IMR-90 (cell line): Measurements from ENCODE around the gene GRK5. TPM values are rescaled to one million over a fixed set of nuclear protein-coding genes. Genes with fewer than 3 reads are reported as not detected.

ENCODE experiments used
- ATAC-seq: fragments of 200-7000 bp; cut with Tn5 transposase; 2 replicates; pipeline ENCODE4 v1.9.1; 2020; ENCODE audit warnings: low read depth, mild to moderate bottlenecking, moderate library complexity
- BruUV-seq: library from RNA; stranded (reverse); fragments of 400-500 nt; replicated peaks from 2 replicates; lab custom pipeline; 2021; lab: Mats Ljungman, UMichigan
- CTCF ChIA-PET: fragments of 300-600 bp; formaldehyde crosslinking; extraction: SDS; loops from one replicate; lab custom pipeline; 2021; ENCODE audit warnings: antibody characterized with exemption; lab: Yijun Ruan, JAX
- POLR2A ChIA-PET: fragments of 300-600 bp; sonication (Branson Sonifier 250); formaldehyde crosslinking; loops from one replicate; lab custom pipeline; 2022; ENCODE audit warnings: antibody characterized with exemption; ENCODE audit not compliant: unreplicated experiment; lab: Charles Lee
- DNase-seq: peaks from one replicate; pipeline ENCODE4 v3.0.0; 2013
- H2AFZ ChIP-seq: replicated peaks from 2 replicates; pipeline ENCODE3; 2013; ENCODE audit warnings: low read length, mild to moderate bottlenecking; ENCODE audit not compliant: poor library complexity
- H2AK5ac ChIP-seq: 2 replicates; pipeline ENCODE4 v1.6.1; 2013; ENCODE audit warnings: low read depth, low read length, inconsistent platforms
- H2AK9ac ChIP-seq: replicated peaks from 2 replicates; pipeline ENCODE3; 2013; ENCODE audit warnings: mild to moderate bottlenecking, low read depth, low read length, moderate library complexity; ENCODE audit not compliant: poor library complexity
- H2BK120ac ChIP-seq: 2 replicates; pipeline ENCODE4 v1.6.1; 2013; ENCODE audit warnings: low read depth, low read length, inconsistent platforms
- H2BK15ac ChIP-seq: 3 replicates; pipeline ENCODE4 v1.6.1; 2013; ENCODE audit warnings: low read depth, low read length, inconsistent platforms
- H2BK20ac ChIP-seq: 2 replicates; pipeline ENCODE4 v1.6.1; 2013; ENCODE audit warnings: low read depth, mild to moderate bottlenecking, inconsistent platforms, low read length, moderate library complexity
- H2BK5ac ChIP-seq: 2 replicates; pipeline ENCODE4 v1.6.1; 2013; ENCODE audit warnings: mild to moderate bottlenecking, low read depth, low read length, inconsistent platforms; ENCODE audit not compliant: poor library complexity, severe bottlenecking
- H3K14ac ChIP-seq: replicated peaks from 2 replicates; pipeline ENCODE4 v1.6.1; 2013; ENCODE audit warnings: low read depth, low read length, inconsistent platforms
- H3K18ac ChIP-seq: 2 replicates; pipeline ENCODE4 v1.6.1; 2013; ENCODE audit warnings: low read depth, low read length, control low read depth
- H3K23ac ChIP-seq: 2 replicates; pipeline ENCODE4 v1.6.1; 2013; ENCODE audit warnings: low read depth, low read length, inconsistent platforms
- H3K27ac ChIP-seq: 2 replicates; pipeline ENCODE4 v1.5.1; 2013; ENCODE audit warnings: mild to moderate bottlenecking, control low read depth, low read length; ENCODE audit not compliant: insufficient read depth
- H3K27me3 ChIP-seq: 2 replicates; pipeline ENCODE4 v1.6.1; 2013; ENCODE audit warnings: low read length; ENCODE audit not compliant: control insufficient read depth, insufficient read depth
- H3K36me3 ChIP-seq: 2 replicates; pipeline ENCODE4 v1.6.1; 2013; ENCODE audit warnings: low read length, mixed read lengths; ENCODE audit not compliant: control insufficient read depth, insufficient read depth
- H3K4ac ChIP-seq: 2 replicates; pipeline ENCODE4 v1.6.1; 2013; ENCODE audit warnings: low read depth, low read length, inconsistent platforms
- H3K4me1 ChIP-seq: 2 replicates; pipeline ENCODE4 v1.6.1; 2013; ENCODE audit warnings: low read length, mixed read lengths; ENCODE audit not compliant: control insufficient read depth, insufficient read depth
- H3K4me2 ChIP-seq: 2 replicates; pipeline ENCODE4 v1.6.1; 2013; ENCODE audit warnings: low read depth, mild to moderate bottlenecking, control low read depth, low read length, moderate library complexity
- H3K4me3 ChIP-seq: 2 replicates; pipeline ENCODE4 v1.5.1; 2013; ENCODE audit warnings: low read depth, mild to moderate bottlenecking, control low read depth, low read length, moderate library complexity; ENCODE audit not compliant: insufficient read depth
- H3K56ac ChIP-seq: 2 replicates; pipeline ENCODE4 v1.6.1; 2013; ENCODE audit warnings: low read length, inconsistent platforms; ENCODE audit not compliant: insufficient read depth; ENCODE audit errors: extremely low read depth
- H3K79me1 ChIP-seq, 2 experiments: 2 replicates each; pipeline ENCODE4 v1.6.1; 2013; ENCODE audit warnings: low read length in 2 of 2, inconsistent platforms in 1 of 2, low read depth in 1 of 2
- H3K9ac ChIP-seq: 2 replicates; pipeline ENCODE4 v1.6.1; 2013; ENCODE audit warnings: low read depth, low read length, control low read depth
- H3K9me1 ChIP-seq: 2 replicates; pipeline ENCODE4 v1.6.1; 2013; ENCODE audit warnings: low read length, inconsistent platforms; ENCODE audit not compliant: insufficient read depth
- H3K9me3 ChIP-seq: 2 replicates; pipeline ENCODE4 v1.6.1; 2013; ENCODE audit warnings: low read length; ENCODE audit not compliant: control insufficient read depth, insufficient read depth
- H4K20me1 ChIP-seq: 2 replicates; pipeline ENCODE4 v1.6.1; 2013; ENCODE audit warnings: low read length, inconsistent platforms; ENCODE audit not compliant: insufficient read depth
- H4K5ac ChIP-seq: 2 replicates; pipeline ENCODE4 v1.6.1; 2013; ENCODE audit warnings: mild to moderate bottlenecking, low read depth, low read length, control low read depth
- H4K8ac ChIP-seq, 2 experiments: 2 replicates each; pipeline ENCODE4 v1.6.1; 2013; ENCODE audit warnings: low read depth in 2 of 2, low read length in 2 of 2, control low read depth in 1 of 2, inconsistent platforms in 1 of 2
- H4K91ac ChIP-seq: 2 replicates; pipeline ENCODE4 v1.6.1; 2013; ENCODE audit warnings: low read depth, low read length, inconsistent platforms; ENCODE audit not compliant: insufficient read depth
- FOS ChIP-seq: fragments of 150-350 bp; IDR thresholded peaks from 2 replicates; pipeline ENCODE4 v1.6.1; 2016; ENCODE audit warnings: low read depth, low read length
- MAZ ChIP-seq: IDR thresholded peaks from 2 replicates; pipeline ENCODE4 v1.6.1; 2012; ENCODE audit warnings: low read depth, mild to moderate bottlenecking, low read length, improper control_type of control experiment, moderate library complexity, borderline replicate concordance
- RAD21 ChIP-seq: IDR thresholded peaks from 2 replicates; pipeline ENCODE4 v1.6.1; 2012; ENCODE audit warnings: low read length, improper control_type of control experiment
- RCOR1 ChIP-seq: IDR thresholded peaks from 2 replicates; pipeline ENCODE4 v1.6.1; 2012; ENCODE audit warnings: mild to moderate bottlenecking, low read length, improper control_type of control experiment; ENCODE audit not compliant: insufficient replicate concordance
- WGBS, 2 experiments: methylation state at CpG; one replicate each; pipeline versions ENCODE4 v1.1.5 to v1.1.7; 2013; ENCODE audit warnings: missing lambda C conversion rate in 2 of 2; ENCODE audit not compliant: insufficient read length in 1 of 2; ENCODE audit errors: extremely low coverage in 2 of 2; 5-methylcytosine and 5-hydroxymethylcytosine counted together
- dilution Hi-C: fragments of 300-500 bp; cut with HindIII; formaldehyde crosslinking; loops from one replicate; pipeline ENCODE4 v1.14.3; 2018; ENCODE audit warnings: low sequenced_read_pairs; ENCODE audit not compliant: unreplicated experiment
- in situ Hi-C: fragments of 300-500 bp; cut with MboI; formaldehyde crosslinking; loops from 3 replicates; pipeline ENCODE4 v1.14.3; 2019; ENCODE audit warnings: low sequenced_read_pairs, inconsistent platforms, mixed read lengths
- intact Hi-C: fragments of 100-400 bp; cut with micrococcal nuclease; formaldehyde crosslinking; loops from 2 replicates; pipeline ENCODE4 v1.10.0; 2022
- polyA plus RNA-seq, 3 experiments: library from polyadenylated mRNA; depleted of rRNA; stranded (reverse); fragments of >200 nt; gene quantifications; 2 replicates each; pipeline ENCODE4 v1.2.3, GENCODE V29; 2012; ENCODE audit warnings: low replicate concordance in 1 of 3
- total RNA-seq: library from RNA; depleted of rRNA; stranded (reverse); fragments of >200 nt; gene quantifications from 2 replicates; pipeline ENCODE4 v1.2.3, GENCODE V29; 2012
- TF ChIP-seq, protein P1 (sequence below): fragments of 150-350 bp; IDR thresholded peaks from 2 replicates; pipeline ENCODE4 v1.6.1; 2016; ENCODE audit warnings: low read depth, mild to moderate bottlenecking, low read length, moderate library complexity, borderline replicate concordance
- TF ChIP-seq, protein P2 (sequence below): conservative IDR thresholded peaks from 2 replicates; pipeline ENCODE4 v1.5.1; 2012; ENCODE audit warnings: mild to moderate bottlenecking, low read depth, low read length, improper control_type of control experiment
- TF ChIP-seq, protein P3 (sequence below): fragments of 150-350 bp; IDR thresholded peaks from 2 replicates; pipeline ENCODE4 v1.6.1; 2017; ENCODE audit warnings: mild to moderate bottlenecking, antibody characterized with exemption, low read length, low read depth

GRK5 gene
- total and polyA plus RNA-seq, 2 of the 4 experiments (the other 2 are of a cell fraction), result 12.9 to 16.3 TPM

DNA sequence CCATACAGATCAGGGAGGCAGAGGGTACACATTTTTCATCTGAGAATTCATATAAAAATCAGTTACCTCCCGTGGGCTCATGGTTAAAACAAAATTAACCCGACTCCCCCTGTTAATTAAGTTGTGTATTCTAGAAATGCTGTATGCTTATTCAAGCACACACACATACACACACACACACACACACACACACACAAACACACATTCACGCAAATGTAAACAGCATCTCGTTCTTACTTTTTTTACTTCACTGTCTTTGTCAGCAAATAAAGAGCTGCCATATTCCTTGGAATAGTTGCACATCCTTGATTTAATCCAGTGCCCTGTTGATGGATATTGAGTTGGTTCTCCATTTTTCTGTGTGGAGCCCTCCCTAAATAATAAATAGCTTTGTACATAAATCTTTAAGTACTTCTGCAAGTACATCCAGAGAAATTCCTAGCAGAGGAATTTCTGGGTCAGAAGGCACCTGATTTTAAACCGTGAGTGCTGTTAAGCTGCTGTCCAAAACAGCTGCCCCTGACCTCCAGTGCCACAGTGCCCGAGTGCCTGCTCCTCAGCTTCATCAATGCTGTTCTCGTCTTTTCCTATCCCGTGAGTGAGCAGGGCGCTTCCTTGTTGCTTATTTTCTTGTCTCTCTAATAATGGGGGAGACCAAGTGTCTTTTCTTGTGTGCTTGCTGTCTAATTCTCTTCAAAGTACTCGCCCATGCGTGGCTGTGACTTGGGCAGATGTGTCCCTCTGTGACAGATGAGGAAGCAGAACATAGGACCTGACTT is 217.9 kb downstream of the GRK5 start:
- ATAC-seq (no peak), DNase-seq (no peak)
- Histone ChIP-seq H2BK15ac (no peak overlapping the region), H3K9me1 (peaks cover 24% of the 10 kb centered on the region), H2AK9ac (no peak overlapping the region), H3K18ac (no peak overlapping the region), H3K56ac (no peak overlapping the region), H2BK120ac (no peak overlapping the region), H3K79me1 (peaks cover 32 to 53% of the 10 kb centered on the region in 2 experiments; a peak in 3 of 4 replicates), H3K27ac (no peak overlapping the region), H3K9me3 (no peaks in the 10 kb centered on the region), H3K9ac (no peak overlapping the region), H3K27me3 (no peaks in the 10 kb centered on the region), H4K20me1 (peaks cover 41% of the 10 kb centered on the region), H2BK20ac (no peak overlapping the region), H3K4me3 (no peak overlapping the region), H2AFZ (no peak overlapping the region), H3K4me2 (no peak overlapping the region), H4K91ac (no peak overlapping the region), H3K4me1 (peaks cover 12% of the 10 kb centered on the region), H4K5ac (no peak overlapping the region), H3K36me3 (peaks cover 81% of the 10 kb centered on the region), H2AK5ac (no peak overlapping the region), H4K8ac (no peak overlapping the region), H3K4ac (no peak overlapping the region), H2BK5ac (no peak overlapping the region), H3K14ac (no peak overlapping the region), H3K23ac (no peak overlapping the region)
- dilution Hi-C loops (no loop called here), in situ Hi-C loops (no loop called here), intact Hi-C loops (no loop called here)
- TF ChIP-seq, protein P1, sequence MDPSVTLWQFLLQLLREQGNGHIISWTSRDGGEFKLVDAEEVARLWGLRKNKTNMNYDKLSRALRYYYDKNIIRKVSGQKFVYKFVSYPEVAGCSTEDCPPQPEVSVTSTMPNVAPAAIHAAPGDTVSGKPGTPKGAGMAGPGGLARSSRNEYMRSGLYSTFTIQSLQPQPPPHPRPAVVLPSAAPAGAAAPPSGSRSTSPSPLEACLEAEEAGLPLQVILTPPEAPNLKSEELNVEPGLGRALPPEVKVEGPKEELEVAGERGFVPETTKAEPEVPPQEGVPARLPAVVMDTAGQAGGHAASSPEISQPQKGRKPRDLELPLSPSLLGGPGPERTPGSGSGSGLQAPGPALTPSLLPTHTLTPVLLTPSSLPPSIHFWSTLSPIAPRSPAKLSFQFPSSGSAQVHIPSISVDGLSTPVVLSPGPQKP, result no peak
- TF ChIP-seq, protein P2, sequence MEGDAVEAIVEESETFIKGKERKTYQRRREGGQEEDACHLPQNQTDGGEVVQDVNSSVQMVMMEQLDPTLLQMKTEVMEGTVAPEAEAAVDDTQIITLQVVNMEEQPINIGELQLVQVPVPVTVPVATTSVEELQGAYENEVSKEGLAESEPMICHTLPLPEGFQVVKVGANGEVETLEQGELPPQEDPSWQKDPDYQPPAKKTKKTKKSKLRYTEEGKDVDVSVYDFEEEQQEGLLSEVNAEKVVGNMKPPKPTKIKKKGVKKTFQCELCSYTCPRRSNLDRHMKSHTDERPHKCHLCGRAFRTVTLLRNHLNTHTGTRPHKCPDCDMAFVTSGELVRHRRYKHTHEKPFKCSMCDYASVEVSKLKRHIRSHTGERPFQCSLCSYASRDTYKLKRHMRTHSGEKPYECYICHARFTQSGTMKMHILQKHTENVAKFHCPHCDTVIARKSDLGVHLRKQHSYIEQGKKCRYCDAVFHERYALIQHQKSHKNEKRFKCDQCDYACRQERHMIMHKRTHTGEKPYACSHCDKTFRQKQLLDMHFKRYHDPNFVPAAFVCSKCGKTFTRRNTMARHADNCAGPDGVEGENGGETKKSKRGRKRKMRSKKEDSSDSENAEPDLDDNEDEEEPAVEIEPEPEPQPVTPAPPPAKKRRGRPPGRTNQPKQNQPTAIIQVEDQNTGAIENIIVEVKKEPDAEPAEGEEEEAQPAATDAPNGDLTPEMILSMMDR, result no peak
- TF ChIP-seq MAZ, result no peak
- TF ChIP-seq RAD21, result no peak
- no peak for TF ChIP-seq FOS
- no peak for TF ChIP-seq RCOR1
- TF ChIP-seq, protein P3, sequence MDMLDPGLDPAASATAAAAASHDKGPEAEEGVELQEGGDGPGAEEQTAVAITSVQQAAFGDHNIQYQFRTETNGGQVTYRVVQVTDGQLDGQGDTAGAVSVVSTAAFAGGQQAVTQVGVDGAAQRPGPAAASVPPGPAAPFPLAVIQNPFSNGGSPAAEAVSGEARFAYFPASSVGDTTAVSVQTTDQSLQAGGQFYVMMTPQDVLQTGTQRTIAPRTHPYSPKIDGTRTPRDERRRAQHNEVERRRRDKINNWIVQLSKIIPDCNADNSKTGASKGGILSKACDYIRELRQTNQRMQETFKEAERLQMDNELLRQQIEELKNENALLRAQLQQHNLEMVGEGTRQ, result no peak
- WGBS, 2 experiments, result 84% methylated on average over 6 of the region's 11 CpGs; no CpG with 5 or more reads in 1 of the 2 experiments
- ChIA-PET POLR2A (no interaction called here), CTCF (no interaction called here)
- BruUV-seq, result no TSS peak
